ENCODE results near the gene GPR173.

The GPR173 gene

GRCh38 chrX:53114864-53115549 is 66.4 kb downstream of the GPR173 start:
- TF ChIP-seq TAF1 (IDR thresholded peaks at IDR 0.05; ENCODE audit: low read depth) (no peak), EP300 (IDR thresholded peaks at IDR 0.05; ENCODE audit: borderline replicate concordance) (no peak), NFIC (IDR thresholded peaks at IDR 0.05) (no peak)

DNA sequence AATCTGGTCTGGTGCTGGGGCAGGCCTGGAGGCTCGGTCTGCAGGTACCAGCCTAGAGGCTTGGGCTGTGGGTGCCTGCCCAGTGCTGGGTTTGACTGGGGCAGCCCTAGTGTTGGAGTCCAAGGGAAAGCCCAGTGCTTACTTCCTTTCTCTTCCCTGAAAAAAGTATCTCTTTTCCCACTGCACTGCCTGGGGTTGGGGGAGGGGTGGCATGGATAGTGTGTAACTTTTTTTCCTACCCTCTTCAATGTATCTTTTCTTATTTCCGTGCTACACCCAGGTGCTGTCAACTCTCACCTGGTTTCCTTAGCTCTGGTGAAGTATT is 66.9 kb downstream of the GPR173 start:
- TF ChIP-seq, protein P1, sequence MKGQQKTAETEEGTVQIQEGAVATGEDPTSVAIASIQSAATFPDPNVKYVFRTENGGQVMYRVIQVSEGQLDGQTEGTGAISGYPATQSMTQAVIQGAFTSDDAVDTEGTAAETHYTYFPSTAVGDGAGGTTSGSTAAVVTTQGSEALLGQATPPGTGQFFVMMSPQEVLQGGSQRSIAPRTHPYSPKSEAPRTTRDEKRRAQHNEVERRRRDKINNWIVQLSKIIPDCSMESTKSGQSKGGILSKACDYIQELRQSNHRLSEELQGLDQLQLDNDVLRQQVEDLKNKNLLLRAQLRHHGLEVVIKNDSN (IDR thresholded peaks at IDR 0.05) = no peak
- TF ChIP-seq TAF1 (IDR thresholded peaks at IDR 0.05; ENCODE audit: low read depth) (no peak), EGR1 (IDR thresholded peaks at IDR 0.05) (no peak), NFIC (IDR thresholded peaks at IDR 0.05) (no peak), TEAD4 (IDR thresholded peaks at IDR 0.05) (no peak), EP300 (IDR thresholded peaks at IDR 0.05; ENCODE audit: borderline replicate concordance) (no peak), REST (IDR thresholded peaks at IDR 0.05; ENCODE audit: low read depth) (no peak), ZBTB7A (IDR thresholded peaks at IDR 0.05; ENCODE audit: low read depth) (no peak), RAD21 (IDR thresholded peaks at IDR 0.05; ENCODE audit: low read depth) (no peak), CREB1 (IDR thresholded peaks at IDR 0.05; ENCODE audit: low read depth) (no peak), FOXM1 (IDR thresholded peaks at IDR 0.05; ENCODE audit: borderline replicate concordance, low read depth) (no peak), CEBPB (IDR thresholded peaks at IDR 0.05) (no peak)
- TF ChIP-seq, protein P2, sequence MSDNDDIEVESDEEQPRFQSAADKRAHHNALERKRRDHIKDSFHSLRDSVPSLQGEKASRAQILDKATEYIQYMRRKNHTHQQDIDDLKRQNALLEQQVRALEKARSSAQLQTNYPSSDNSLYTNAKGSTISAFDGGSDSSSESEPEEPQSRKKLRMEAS (IDR thresholded peaks at IDR 0.05) = no peak

DNA sequence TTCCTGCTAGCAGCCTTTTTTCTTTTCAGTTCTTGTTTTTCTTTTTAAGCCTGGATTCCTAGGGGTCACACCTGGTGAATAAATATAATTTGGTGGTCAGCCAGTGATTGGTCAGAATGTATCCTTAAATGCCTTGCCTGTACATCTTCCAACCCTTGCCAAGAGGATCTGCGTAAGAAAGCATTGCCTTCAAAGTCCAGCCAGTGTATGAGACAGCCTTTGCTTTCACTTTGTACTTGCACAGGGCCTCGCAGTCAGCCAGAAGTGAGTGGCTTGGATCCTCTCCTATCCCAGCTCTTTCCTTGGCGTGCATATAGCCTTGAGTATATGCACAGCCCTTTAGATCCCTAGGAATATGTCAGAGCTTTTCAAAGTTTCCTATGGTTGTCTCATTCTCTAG is 67.5 kb downstream of the GPR173 start:
- no peak for TF ChIP-seq REST (IDR thresholded peaks at IDR 0.05; ENCODE audit: low read depth)
- no peak for TF ChIP-seq NFIC (IDR thresholded peaks at IDR 0.05)
- no peak for TF ChIP-seq TAF1 (IDR thresholded peaks at IDR 0.05; ENCODE audit: low read depth)
- no peak for TF ChIP-seq YY1 (IDR thresholded peaks at IDR 0.05; ENCODE audit: low read depth)
- TF ChIP-seq CREB1 (IDR thresholded peaks at IDR 0.05; ENCODE audit: low read depth) = no peak
- TF ChIP-seq, protein P1 (IDR thresholded peaks at IDR 0.05) = no peak
- TF ChIP-seq, protein P2 (IDR thresholded peaks at IDR 0.05) = no peak
- no peak for TF ChIP-seq CEBPB (IDR thresholded peaks at IDR 0.05)
- no peak for TF ChIP-seq TEAD4 (IDR thresholded peaks at IDR 0.05)
- TF ChIP-seq RAD21 (IDR thresholded peaks at IDR 0.05; ENCODE audit: low read depth) = no peak
- TF ChIP-seq EGR1 (IDR thresholded peaks at IDR 0.05) = no peak
- TF ChIP-seq TCF12 (IDR thresholded peaks at IDR 0.05; ENCODE audit: low read depth) = no peak
- TF ChIP-seq EP300 (IDR thresholded peaks at IDR 0.05; ENCODE audit: borderline replicate concordance) = no peak
- no peak for TF ChIP-seq FOXM1 (IDR thresholded peaks at IDR 0.05; ENCODE audit: borderline replicate concordance, low read depth)
- no peak for TF ChIP-seq ZBTB7A (IDR thresholded peaks at IDR 0.05; ENCODE audit: low read depth)

GRCh38 chrX:53122013-53122412 is 73.4 kb downstream of the GPR173 start:
- TF ChIP-seq FOXM1 (IDR thresholded peaks at IDR 0.05; ENCODE audit: borderline replicate concordance, low read depth) (no peak), CREB1 (IDR thresholded peaks at IDR 0.05; ENCODE audit: low read depth) (no peak), TAF1 (IDR thresholded peaks at IDR 0.05; ENCODE audit: low read depth) (no peak), ZBTB7A (IDR thresholded peaks at IDR 0.05; ENCODE audit: low read depth) (no peak), REST (IDR thresholded peaks at IDR 0.05; ENCODE audit: low read depth) (no peak), RAD21 (IDR thresholded peaks at IDR 0.05; ENCODE audit: low read depth) (no peak), YY1 (IDR thresholded peaks at IDR 0.05; ENCODE audit: low read depth) (no peak)
- TF ChIP-seq, protein P1 (IDR thresholded peaks at IDR 0.05) = no peak
- TF ChIP-seq, protein P2 (IDR thresholded peaks at IDR 0.05) = no peak
